ENCODE results near the gene GPR55. TPM values are rescaled to one million over a fixed set of nuclear protein-coding genes. Genes with fewer than 3 reads are reported as not detected.

GPR55 gene
- total RNA-seq, 1 experiment from 2014 or later: not detected

GRCh38 chr2:230942371-230942770, 17.3 kb upstream of the GPR55 start:
- no peak overlapping the region for H3K27ac ChIP-seq (ENCODE audit: low read depth, low read length)
- H2AFZ ChIP-seq (ENCODE audit: low read depth, low read length, poor library complexity, severe bottlenecking): no peak overlapping the region
- TF ChIP-seq CEBPB (IDR thresholded peaks at IDR 0.05; ENCODE audit: low read depth): no peak
- no peak for TF ChIP-seq ELF1 (IDR thresholded peaks at IDR 0.05; ENCODE audit: borderline replicate concordance, low read depth)
- no peaks in the 10 kb centered on the region; a peak in 1 of 4 replicates for H3K9me3 ChIP-seq (ENCODE audit: control insufficient read depth in 1 of 2, insufficient read depth in 1 of 2, low read depth in 1 of 2, low read length in 2 of 2)
- H3K79me2 ChIP-seq (ENCODE audit: insufficient read depth, low read length): no peaks in the 10 kb centered on the region
- no peak for DNase-seq (ENCODE audit: low read depth, low spot score)
- no peak overlapping the region for H3K9ac ChIP-seq (ENCODE audit: low read length)
- ATAC-seq: 0 out of 2 replicates have a peak, but pooled peaks have one; percentile 21
- H3K36me3 ChIP-seq (ENCODE audit: control insufficient read depth in 1 of 2, insufficient read depth in 2 of 2, low read length in 2 of 2): no peaks in the 10 kb centered on the region
- no peak overlapping the region for H3K4me2 ChIP-seq (ENCODE audit: low read length)
- no peaks in the 10 kb centered on the region for H3K9me2 ChIP-seq (ENCODE audit: insufficient read depth)
- ChIA-PET RAD21 (ENCODE audit: low non-redundant PET in 1 of 2, low total read pairs in 2 of 2, uncharacterized antibody in 2 of 2, unreplicated experiment in 2 of 2) (no interaction called here), CTCF (no interaction called here), POLR2A (no interaction called here)
- H3K4me1 ChIP-seq (ENCODE audit: control insufficient read depth in 1 of 2, insufficient read depth in 2 of 2, low read length in 2 of 2): no peaks in the 10 kb centered on the region
- no TSS peak for BruUV-seq (replicated peaks)
- no peaks in the 10 kb centered on the region for H4K20me1 ChIP-seq (ENCODE audit: insufficient read depth)
- no peaks in the 10 kb centered on the region for H3K27me3 ChIP-seq (ENCODE audit: insufficient read depth, low read length)
- no peak overlapping the region for H3K4me3 ChIP-seq (replicated peaks in 1 of 2; ENCODE audit: low read depth in 1 of 2, low read length in 2 of 2)
- intact Hi-C loops (cut with micrococcal nuclease): no loop called here

GRCh38 chr2:230941202-230942180, 16.4 kb upstream of the GPR55 start:
- Histone ChIP-seq H3K4me1 (ENCODE audit: control insufficient read depth in 1 of 2, insufficient read depth in 2 of 2, low read length in 2 of 2) (no peaks in the 10 kb centered on the region), H3K4me2 (ENCODE audit: low read length) (no peak overlapping the region), H4K20me1 (ENCODE audit: insufficient read depth) (no peaks in the 10 kb centered on the region), H3K36me3 (ENCODE audit: control insufficient read depth in 1 of 2, insufficient read depth in 2 of 2, low read length in 2 of 2) (no peaks in the 10 kb centered on the region), H3K27ac (ENCODE audit: low read depth, low read length) (no peak overlapping the region), H3K9me3 (ENCODE audit: control insufficient read depth in 1 of 2, insufficient read depth in 1 of 2, low read depth in 1 of 2, low read length in 2 of 2) (peaks cover 0 to 1% of the 10 kb centered on the region in 2 experiments; a peak in 1 of 4 replicates), H3K79me2 (ENCODE audit: insufficient read depth, low read length) (no peaks in the 10 kb centered on the region), H3K4me3 (replicated peaks in 1 of 2; ENCODE audit: low read depth in 1 of 2, low read length in 2 of 2) (no peak overlapping the region), H3K27me3 (ENCODE audit: insufficient read depth, low read length) (no peaks in the 10 kb centered on the region), H2AFZ (ENCODE audit: low read depth, low read length, poor library complexity, severe bottlenecking) (no peak overlapping the region), H3K9me2 (ENCODE audit: insufficient read depth) (no peaks in the 10 kb centered on the region), H3K9ac (ENCODE audit: low read length) (no peak overlapping the region)
- intact Hi-C loops (cut with micrococcal nuclease): no loop called here
- no peak for DNase-seq (ENCODE audit: low read depth, low spot score)
- BruUV-seq (replicated peaks): no TSS peak
- ChIA-PET RAD21 (ENCODE audit: low non-redundant PET in 1 of 2, low total read pairs in 2 of 2, uncharacterized antibody in 2 of 2, unreplicated experiment in 2 of 2) (no interaction called here), CTCF (interaction anchor here (2.1 kb wide), 1 partner anchor 17 kb away, joined by 4 read pairs; no protein-coding TSS in a partner anchor), POLR2A (no interaction called here)
- no peak for ATAC-seq
- TF ChIP-seq EZH2 (IDR thresholded peaks at IDR 0.05) (no peak), TCF7L2 (IDR thresholded peaks at IDR 0.05; ENCODE audit: borderline replicate concordance, extremely low read depth, insufficient read depth, insufficient read length) (no peak), ZFX (IDR thresholded peaks at IDR 0.05) (no peak), ZBTB33 (IDR thresholded peaks at IDR 0.05; ENCODE audit: extremely low read depth, insufficient replicate concordance, low read length) (no peak), RAD21 (IDR thresholded peaks at IDR 0.05; ENCODE audit: low read depth) (no peak), EGR1 (IDR thresholded peaks at IDR 0.05; ENCODE audit: low read depth) (no peak), SIN3A (IDR thresholded peaks at IDR 0.05; ENCODE audit: low read depth) (no peak), MAX (IDR thresholded peaks at IDR 0.05) (no peak), JUND (IDR thresholded peaks at IDR 0.05) (no peak), ATF3 (IDR thresholded peaks at IDR 0.05) (no peak), POLR2AphosphoS5 (IDR thresholded peaks at IDR 0.05; ENCODE audit: low read depth, low read length) (no peak), REST (IDR thresholded peaks at IDR 0.05; ENCODE audit: low read depth) (no peak)

Measured in HCT116 (cell line).